AG04449 (cell line): ENCODE data around the gene SDK1.

Experiments
- CTCF ChIA-PET: fragments of 350-600 bp; formaldehyde crosslinking; extraction: SDS; loops from one replicate; lab custom pipeline; 2021; ENCODE audit warnings: antibody characterized with exemption; lab: Yijun Ruan, JAX
- POLR2A ChIA-PET: fragments of 400-600, 350-600 bp; formaldehyde crosslinking; extraction: SDS; loops from one replicate; lab custom pipeline; 2020; ENCODE audit warnings: antibody characterized with exemption, inconsistent platforms; lab: Yijun Ruan, JAX
- DNase-seq: peaks from one replicate; pipeline ENCODE4 v3.0.0-alpha.2; 2010; ENCODE audit warnings: low read depth, low spot score
- H3K4me3 ChIP-seq: 2 replicates; pipeline ENCODE4 v1.5.1; 2011; ENCODE audit warnings: low read depth, mild to moderate bottlenecking, control low read depth, low read length
- CTCF ChIP-seq: IDR thresholded peaks from one replicate; pipeline ENCODE4 v1.5.1; 2011; ENCODE audit warnings: mild to moderate bottlenecking, moderate library complexity, low read length, control low read depth, inconsistent platforms; ENCODE audit not compliant: insufficient read depth; ENCODE audit errors: missing control alignments

SDK1 gene

GRCh38 chr7:4132221-4132620 is 831.2 kb downstream of the SDK1 start:
- no peak overlapping the region for H3K4me3 ChIP-seq
- DNase-seq = no peak
- CTCF ChIA-PET = no interaction called here
- no peak for TF ChIP-seq CTCF
- POLR2A ChIA-PET = no interaction called here

- H3K4me3 ChIP-seq = no peak overlapping the region
- DNase-seq = no peak
- TF ChIP-seq CTCF = no peak
- ChIA-PET CTCF (no interaction called here), POLR2A (no interaction called here)
These were observed 832.5 kb downstream of the SDK1 start for GRCh38 chr7:4133491-4134044.

GRCh38 chr7:4134204-4134603 is 833.2 kb downstream of the SDK1 start:
- no peak for TF ChIP-seq CTCF
- no peak for DNase-seq
- POLR2A ChIA-PET = no interaction called here
- CTCF ChIA-PET = no interaction called here
- no peak overlapping the region for H3K4me3 ChIP-seq

GRCh38 chr7:4134631-4135030 is 833.6 kb downstream of the SDK1 start:
- H3K4me3 ChIP-seq = no peak overlapping the region
- CTCF ChIA-PET = no interaction called here
- no peak for TF ChIP-seq CTCF
- POLR2A ChIA-PET = no interaction called here
- no peak for DNase-seq

GRCh38 chr7:4135301-4135700 is 834.2 kb downstream of the SDK1 start:
- DNase-seq = no peak
- no peak for TF ChIP-seq CTCF
- CTCF ChIA-PET = no interaction called here
- POLR2A ChIA-PET = no interaction called here
- no peak overlapping the region for H3K4me3 ChIP-seq

- CTCF ChIA-PET = no interaction called here
- POLR2A ChIA-PET = no interaction called here
- H3K4me3 ChIP-seq = no peak overlapping the region
- no peak for DNase-seq
- no peak for TF ChIP-seq CTCF
These were observed 835.0 kb downstream of the SDK1 start for GRCh38 chr7:4136036-4136435.
